ENCODE results near the gene FSTL1. TPM values are rescaled to one million over a fixed set of nuclear protein-coding genes. Genes with fewer than 3 reads are reported as not detected.

FSTL1 gene
- total RNA-seq, 1 experiment from 2014 or later: 20.7 TPM

DNA sequence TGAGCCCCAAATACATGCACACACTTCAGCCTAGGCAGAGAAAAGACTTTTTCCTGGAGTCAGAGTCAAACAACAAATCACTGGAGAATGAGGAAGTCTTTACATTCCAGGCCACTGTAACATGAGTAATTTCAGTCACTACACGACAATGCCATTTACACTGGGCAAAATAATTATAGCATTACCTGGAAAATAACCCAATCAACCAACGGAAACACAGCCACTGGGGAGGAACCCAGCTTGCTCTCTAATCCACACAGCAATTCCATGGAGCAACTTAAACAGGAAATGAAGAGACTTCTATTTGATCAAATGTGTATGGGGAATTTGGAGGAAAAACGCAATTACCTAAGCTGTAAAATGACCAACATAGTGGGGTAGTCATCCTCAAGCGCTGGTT lies 15.2 kb downstream of the FSTL1 start (continued):
- TF ChIP-seq, protein P1, sequence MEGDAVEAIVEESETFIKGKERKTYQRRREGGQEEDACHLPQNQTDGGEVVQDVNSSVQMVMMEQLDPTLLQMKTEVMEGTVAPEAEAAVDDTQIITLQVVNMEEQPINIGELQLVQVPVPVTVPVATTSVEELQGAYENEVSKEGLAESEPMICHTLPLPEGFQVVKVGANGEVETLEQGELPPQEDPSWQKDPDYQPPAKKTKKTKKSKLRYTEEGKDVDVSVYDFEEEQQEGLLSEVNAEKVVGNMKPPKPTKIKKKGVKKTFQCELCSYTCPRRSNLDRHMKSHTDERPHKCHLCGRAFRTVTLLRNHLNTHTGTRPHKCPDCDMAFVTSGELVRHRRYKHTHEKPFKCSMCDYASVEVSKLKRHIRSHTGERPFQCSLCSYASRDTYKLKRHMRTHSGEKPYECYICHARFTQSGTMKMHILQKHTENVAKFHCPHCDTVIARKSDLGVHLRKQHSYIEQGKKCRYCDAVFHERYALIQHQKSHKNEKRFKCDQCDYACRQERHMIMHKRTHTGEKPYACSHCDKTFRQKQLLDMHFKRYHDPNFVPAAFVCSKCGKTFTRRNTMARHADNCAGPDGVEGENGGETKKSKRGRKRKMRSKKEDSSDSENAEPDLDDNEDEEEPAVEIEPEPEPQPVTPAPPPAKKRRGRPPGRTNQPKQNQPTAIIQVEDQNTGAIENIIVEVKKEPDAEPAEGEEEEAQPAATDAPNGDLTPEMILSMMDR (IDR thresholded peaks at IDR 0.05 in 2 of 3, conservative IDR thresholded peaks at IDR 0.05 in 1 of 3; ENCODE audit: borderline replicate concordance in 1 of 3, insufficient read depth in 1 of 3, low read depth in 2 of 3, low read length in 2 of 3): no peak
- TF ChIP-seq ELF1 (IDR thresholded peaks at IDR 0.05; ENCODE audit: borderline replicate concordance, low read depth) (peak; percentile 65), CBX3 (IDR thresholded peaks at IDR 0.05; ENCODE audit: low read depth) (peak; percentile 73; the same call in 1 of the 2 replicates), POLR2A (IDR thresholded peaks at IDR 0.05; ENCODE audit: borderline replicate concordance, extremely low read depth, insufficient read depth, insufficient read length) (no peak), SIN3A (IDR thresholded peaks at IDR 0.05; ENCODE audit: low read depth) (peak; percentile 51; the same call in 1 of the 2 replicates), RAD21 (IDR thresholded peaks at IDR 0.05; ENCODE audit: low read depth) (0 out of 2 replicates have a peak, but pooled peaks have one; percentile 20)

DNA sequence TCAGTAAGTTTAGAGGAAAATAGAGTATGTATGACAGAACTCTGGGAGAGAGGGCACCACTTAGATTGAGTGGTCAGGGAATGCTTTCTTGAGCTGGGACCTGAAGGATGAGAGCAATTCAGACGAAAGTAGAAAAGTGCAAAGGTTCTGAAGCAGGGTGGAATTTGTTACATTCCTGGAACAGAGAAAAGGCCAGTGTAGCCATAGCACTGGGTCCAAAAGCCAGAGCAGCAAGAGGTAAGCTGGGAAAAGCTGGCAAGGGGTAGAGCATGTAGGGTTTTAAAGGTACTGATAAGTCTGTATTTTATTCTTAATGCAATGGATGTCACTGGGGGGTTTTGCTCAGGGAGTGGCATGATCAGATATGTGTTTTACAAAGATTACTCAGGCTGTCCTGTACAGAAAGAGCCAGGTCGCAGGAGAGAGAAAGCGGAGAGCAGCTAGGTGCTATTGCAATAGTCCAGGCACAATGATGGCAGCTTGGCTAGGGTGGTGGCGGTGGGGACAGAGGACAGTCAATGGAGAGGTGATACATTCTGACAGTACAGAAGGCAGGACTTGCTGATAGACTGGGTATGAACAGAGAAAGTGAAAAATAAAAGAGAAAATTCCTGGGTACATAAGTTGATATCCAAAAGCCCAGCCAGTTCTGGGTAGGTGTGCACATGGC lies 17.0 kb downstream of the FSTL1 start:
- no peak for DNase-seq (ENCODE audit: low read depth, low spot score)
- H3K4me2 ChIP-seq (ENCODE audit: low read length): no peak overlapping the region
- intact Hi-C loops (cut with micrococcal nuclease): no loop called here
- no TSS peak for BruUV-seq (replicated peaks)
- ATAC-seq: no peak
- H3K9me3 ChIP-seq (ENCODE audit: control insufficient read depth in 1 of 2, insufficient read depth in 1 of 2, low read depth in 1 of 2, low read length in 2 of 2): no peaks in the 10 kb centered on the region
- H3K36me3 ChIP-seq (ENCODE audit: control insufficient read depth in 1 of 2, insufficient read depth in 2 of 2, low read length in 2 of 2): no peaks in the 10 kb centered on the region
- no peaks in the 10 kb centered on the region for H4K20me1 ChIP-seq (ENCODE audit: insufficient read depth)
- H3K27me3 ChIP-seq (ENCODE audit: insufficient read depth, low read length): no peaks in the 10 kb centered on the region
- POLR2A ChIA-PET: no interaction called here
- no peak overlapping the region for H3K27ac ChIP-seq (ENCODE audit: low read depth, low read length)
- RAD21 ChIA-PET (ENCODE audit: low non-redundant PET in 1 of 2, low total read pairs in 2 of 2, uncharacterized antibody in 2 of 2, unreplicated experiment in 2 of 2): no interaction called here
- CTCF ChIA-PET: interaction anchor here (1.6 kb wide), 2 partner anchors 9 to 16 kb away, joined by 4 to 6 read pairs; no protein-coding TSS in a partner anchor
- no peak overlapping the region for H3K4me3 ChIP-seq (replicated peaks in 1 of 2; ENCODE audit: low read depth in 1 of 2, low read length in 2 of 2)
- H3K4me1 ChIP-seq (ENCODE audit: control insufficient read depth in 1 of 2, insufficient read depth in 2 of 2, low read length in 2 of 2): peaks cover 2 to 26% of the 10 kb centered on the region in 2 experiments; a peak in 3 of 4 replicates
- H2AFZ ChIP-seq (ENCODE audit: low read depth, low read length, poor library complexity, severe bottlenecking): no peak overlapping the region
- H3K9ac ChIP-seq (ENCODE audit: low read length): no peak overlapping the region
- H3K9me2 ChIP-seq (ENCODE audit: insufficient read depth): no peaks in the 10 kb centered on the region
- TF ChIP-seq JUND (IDR thresholded peaks at IDR 0.05): no peak
- TF ChIP-seq EZH2 (IDR thresholded peaks at IDR 0.05): no peak
- no peak for TF ChIP-seq RAD21 (IDR thresholded peaks at IDR 0.05; ENCODE audit: low read depth)
- TF ChIP-seq, protein P1 (IDR thresholded peaks at IDR 0.05 in 2 of 3, conservative IDR thresholded peaks at IDR 0.05 in 1 of 3; ENCODE audit: borderline replicate concordance in 1 of 3, insufficient read depth in 1 of 3, low read depth in 2 of 3, low read length in 2 of 3): no peak
- TF ChIP-seq SRF (IDR thresholded peaks at IDR 0.05; ENCODE audit: low read depth): no peak
- no peak for TF ChIP-seq SIN3A (IDR thresholded peaks at IDR 0.05; ENCODE audit: low read depth)
- TF ChIP-seq, protein P2, sequence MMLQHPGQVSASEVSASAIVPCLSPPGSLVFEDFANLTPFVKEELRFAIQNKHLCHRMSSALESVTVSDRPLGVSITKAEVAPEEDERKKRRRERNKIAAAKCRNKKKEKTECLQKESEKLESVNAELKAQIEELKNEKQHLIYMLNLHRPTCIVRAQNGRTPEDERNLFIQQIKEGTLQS (IDR thresholded peaks at IDR 0.05): no peak
- no peak for TF ChIP-seq CBX3 (IDR thresholded peaks at IDR 0.05; ENCODE audit: low read depth)
- TF ChIP-seq TCF7L2 (IDR thresholded peaks at IDR 0.05; ENCODE audit: borderline replicate concordance, extremely low read depth, insufficient read depth, insufficient read length): no peak
- TF ChIP-seq, protein P3, sequence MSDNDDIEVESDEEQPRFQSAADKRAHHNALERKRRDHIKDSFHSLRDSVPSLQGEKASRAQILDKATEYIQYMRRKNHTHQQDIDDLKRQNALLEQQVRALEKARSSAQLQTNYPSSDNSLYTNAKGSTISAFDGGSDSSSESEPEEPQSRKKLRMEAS (IDR thresholded peaks at IDR 0.05): no peak
- no peak for TF ChIP-seq POLR2A (IDR thresholded peaks at IDR 0.05; ENCODE audit: borderline replicate concordance, extremely low read depth, insufficient read depth, insufficient read length)
- TF ChIP-seq YY1 (IDR thresholded peaks at IDR 0.05; ENCODE audit: extremely low read depth, insufficient replicate concordance, low read depth, low read length): no peak
- H3K79me2 ChIP-seq (ENCODE audit: insufficient read depth, low read length): no peaks in the 10 kb centered on the region

All from HCT116 (cell line).